ENCODE measurements around the gene RAB38.

Gene RAB38

GRCh38 chr11:88174709-88175568 is at the start of gene RAB38:
Gene RAB38, minus strand, starts transcription at chr11:88175443. Its CDS starts 59 bp downstream, at chr11:88175384.
- peak; percentile 38 for DNase-seq

- no peak for DNase-seq
These were observed 38.2 kb upstream of the RAB38 start for GRCh38 chr11:88213406-88213805.

- DNase-seq = no peak
These were observed 37.1 kb upstream of the RAB38 start for GRCh38 chr11:88212300-88212699.

GRCh38 chr11:88208745-88209144 is 33.5 kb upstream of the RAB38 start:
- no peak for DNase-seq

GRCh38 chr11:88206751-88207150 is 31.5 kb upstream of the RAB38 start:
- no peak for DNase-seq

GRCh38 chr11:88204353-88204752 is 29.1 kb upstream of the RAB38 start:
- DNase-seq = no peak

- DNase-seq = no peak
These were observed 28.4 kb upstream of the RAB38 start for GRCh38 chr11:88203604-88204003.

- DNase-seq = no peak
These were observed 27.3 kb upstream of the RAB38 start for GRCh38 chr11:88202498-88202897.

GRCh38 chr11:88196393-88196792 is 21.1 kb upstream of the RAB38 start:
- DNase-seq = no peak

- DNase-seq = no peak
These were observed 20.7 kb upstream of the RAB38 start for GRCh38 chr11:88195908-88196307.

- no peak for DNase-seq
These were observed 19.7 kb upstream of the RAB38 start for GRCh38 chr11:88194990-88195389.

- no peak for DNase-seq
These were observed 18.0 kb upstream of the RAB38 start for GRCh38 chr11:88193278-88193677.

GRCh38 chr11:88188932-88189253 is 13.7 kb upstream of the RAB38 start:
- no peak for DNase-seq

- DNase-seq = no peak
These were observed 13.1 kb upstream of the RAB38 start for GRCh38 chr11:88188251-88188931.

- no peak for DNase-seq
These were observed 8.0 kb upstream of the RAB38 start for GRCh38 chr11:88183233-88183632.

GRCh38 chr11:88181776-88182175 is 6.5 kb upstream of the RAB38 start:
- no peak for DNase-seq

- DNase-seq = no peak
These were observed 4.9 kb upstream of the RAB38 start for GRCh38 chr11:88179971-88180629.

- DNase-seq = no peak
These were observed 3.9 kb upstream of the RAB38 start for GRCh38 chr11:88179141-88179540.

GRCh38 chr11:88178191-88178590 is 2.9 kb upstream of the RAB38 start:
- no peak for DNase-seq

GRCh38 chr11:88175569-88176075 is 379 bp upstream of the RAB38 start:
- no peak for DNase-seq

GRCh38 chr11:88173956-88174355 is 1.3 kb downstream of the RAB38 start:
- no peak for DNase-seq

GRCh38 chr11:88171982-88172381 is 3.3 kb downstream of the RAB38 start:
- no peak for DNase-seq

- DNase-seq = no peak
These were observed 4.6 kb downstream of the RAB38 start for GRCh38 chr11:88170673-88171072.

GRCh38 chr11:88169881-88170280 is 5.4 kb downstream of the RAB38 start:
- DNase-seq = no peak
